KOPT-K1 (cell line): ENCODE results near the gene HMCN2.

Source experiments
- H3K27ac ChIP-seq: fragments of 200-600 bp; sonication (generic); 2 replicates; pipeline ENCODE4 v1.5.1; 2016; ENCODE audit warnings: antibody characterized with exemption, mild to moderate bottlenecking, low read depth, low read length; ENCODE audit not compliant: poor library complexity, severe bottlenecking
- H3K36me3 ChIP-seq: fragments of 200-600 bp; sonication (generic); 2 replicates; pipeline ENCODE4 v1.5.1; 2017; ENCODE audit warnings: antibody characterized with exemption, mild to moderate bottlenecking, low read length, moderate library complexity; ENCODE audit not compliant: insufficient read depth
- H3K9me3 ChIP-seq: fragments of 200-600 bp; sonication (generic); 2 replicates; pipeline ENCODE4 v1.5.1; 2017; ENCODE audit warnings: antibody characterized with exemption, low read length, mild to moderate bottlenecking; ENCODE audit not compliant: insufficient read depth, poor library complexity, severe bottlenecking

HMCN2 gene

GRCh38 chr9:130300739-130301138, 35.2 kb downstream of the HMCN2 start:
- Histone ChIP-seq H3K27ac (no peak overlapping the region), H3K36me3 (no peaks in the 10 kb centered on the region), H3K9me3 (no peaks in the 10 kb centered on the region)

- no peaks in the 10 kb centered on the region for H3K36me3 ChIP-seq
- no peaks in the 10 kb centered on the region for H3K9me3 ChIP-seq
- no peak overlapping the region for H3K27ac ChIP-seq
Measured at GRCh38 chr9:130301483-130302286, 36.1 kb downstream of the HMCN2 start.

DNA sequence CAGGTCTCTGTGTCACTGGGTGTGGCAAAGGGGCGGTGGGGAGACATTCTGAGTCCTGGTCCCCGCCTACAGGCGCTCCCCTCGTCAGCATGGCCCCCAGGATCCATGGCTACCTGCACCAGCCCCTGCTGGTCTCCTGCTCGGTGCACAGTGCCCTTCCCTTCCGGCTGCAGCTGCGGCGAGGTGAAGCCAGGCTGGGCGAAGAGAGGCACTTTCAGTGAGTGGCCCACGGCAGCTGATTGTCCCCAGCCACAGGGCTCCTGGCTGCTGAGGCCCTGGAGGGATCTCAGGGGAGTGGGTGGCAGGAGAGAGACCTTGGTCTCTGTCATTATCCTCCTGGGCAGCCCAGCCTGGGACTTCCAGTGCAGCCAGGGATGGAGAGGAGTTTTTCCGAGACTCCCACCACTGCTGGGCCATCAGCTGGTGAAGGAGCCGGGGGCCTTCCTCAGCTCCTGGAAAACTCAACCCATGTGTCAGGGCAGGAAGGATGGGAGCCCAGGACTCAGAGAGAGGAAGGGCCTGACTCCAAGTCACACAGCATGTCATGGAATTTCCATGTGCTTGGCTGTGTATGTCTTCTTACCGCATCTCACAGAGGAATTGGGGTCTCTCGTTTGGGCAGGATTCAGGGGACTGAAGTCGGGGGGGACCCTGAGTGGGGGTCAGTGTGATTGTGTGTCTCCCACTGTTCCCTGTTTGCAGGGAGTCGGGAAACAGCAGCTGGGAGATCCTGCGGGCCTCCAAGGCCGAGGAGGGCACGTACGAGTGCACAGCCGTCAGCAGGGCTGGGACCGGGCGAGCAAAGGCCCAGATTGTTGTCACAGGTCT, 37.4 kb downstream of the HMCN2 start:
- Histone ChIP-seq H3K27ac (no peak overlapping the region), H3K36me3 (no peaks in the 10 kb centered on the region), H3K9me3 (no peaks in the 10 kb centered on the region)

DNA sequence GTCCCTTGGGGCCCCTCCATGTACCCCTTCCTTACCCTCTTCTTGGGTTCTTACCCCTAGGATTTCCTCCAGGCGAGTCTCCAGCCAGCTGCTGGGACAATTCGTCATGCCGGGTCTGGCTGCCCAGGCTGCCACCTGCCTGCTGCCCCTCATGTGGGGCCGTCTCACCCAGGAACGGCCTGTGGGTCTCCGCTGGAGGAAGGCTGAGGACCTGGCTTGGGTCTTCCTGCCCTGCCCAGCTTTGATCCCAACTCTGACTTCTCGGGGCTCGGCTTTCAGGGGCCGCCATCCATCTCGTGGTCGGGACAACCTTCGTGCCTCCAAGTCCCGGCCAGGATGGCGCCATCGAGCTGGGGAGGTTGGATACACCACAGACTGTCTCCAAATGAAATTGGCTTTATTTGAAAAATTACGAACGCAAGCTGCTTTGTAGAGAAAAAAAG, 38.1 kb downstream of the HMCN2 start:
- Histone ChIP-seq H3K9me3 (no peaks in the 10 kb centered on the region), H3K36me3 (no peaks in the 10 kb centered on the region), H3K27ac (no peak overlapping the region)

DNA sequence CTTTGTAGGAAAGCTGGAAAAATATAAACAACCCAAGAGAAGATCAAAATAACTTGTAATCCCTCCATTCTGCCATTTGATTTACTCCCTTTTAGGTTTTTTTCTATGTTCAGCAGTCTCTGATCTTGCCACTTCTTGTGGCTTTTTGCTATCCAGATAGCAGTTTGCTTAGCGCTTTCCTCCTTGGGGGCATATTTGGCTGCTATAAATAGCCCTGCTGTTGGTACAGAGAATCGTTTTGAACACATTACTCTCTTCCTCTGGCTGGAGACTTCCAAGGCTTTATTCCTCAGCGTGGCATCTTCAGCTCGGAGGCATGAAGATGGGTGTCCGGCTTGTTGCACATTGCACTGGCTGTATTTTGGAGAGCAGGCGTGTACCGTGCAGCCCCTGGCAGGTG, 38.6 kb downstream of the HMCN2 start:
- no peaks in the 10 kb centered on the region for H3K36me3 ChIP-seq
- H3K9me3 ChIP-seq = no peaks in the 10 kb centered on the region
- H3K27ac ChIP-seq = no peak overlapping the region

DNA sequence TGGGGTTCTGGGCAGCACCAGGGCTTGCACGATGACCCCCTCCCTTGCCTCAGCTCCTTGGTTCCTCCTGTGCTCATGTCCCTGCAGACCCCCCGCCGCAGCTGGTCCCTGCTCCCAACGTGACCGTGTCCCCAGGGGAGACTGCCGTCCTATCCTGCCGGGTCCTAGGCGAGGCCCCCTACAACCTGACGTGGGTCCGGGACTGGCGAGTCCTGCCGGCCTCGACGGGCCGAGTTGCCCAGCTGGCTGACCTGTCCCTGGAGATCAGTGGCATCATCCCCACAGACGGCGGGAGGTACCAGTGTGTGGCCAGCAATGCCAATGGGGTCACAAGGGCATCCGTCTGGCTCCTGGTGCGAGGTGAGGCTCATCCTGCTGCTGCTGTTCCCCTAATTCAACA, 39.1 kb downstream of the HMCN2 start:
- Histone ChIP-seq H3K27ac (no peak overlapping the region), H3K36me3 (no peaks in the 10 kb centered on the region), H3K9me3 (no peaks in the 10 kb centered on the region)

DNA sequence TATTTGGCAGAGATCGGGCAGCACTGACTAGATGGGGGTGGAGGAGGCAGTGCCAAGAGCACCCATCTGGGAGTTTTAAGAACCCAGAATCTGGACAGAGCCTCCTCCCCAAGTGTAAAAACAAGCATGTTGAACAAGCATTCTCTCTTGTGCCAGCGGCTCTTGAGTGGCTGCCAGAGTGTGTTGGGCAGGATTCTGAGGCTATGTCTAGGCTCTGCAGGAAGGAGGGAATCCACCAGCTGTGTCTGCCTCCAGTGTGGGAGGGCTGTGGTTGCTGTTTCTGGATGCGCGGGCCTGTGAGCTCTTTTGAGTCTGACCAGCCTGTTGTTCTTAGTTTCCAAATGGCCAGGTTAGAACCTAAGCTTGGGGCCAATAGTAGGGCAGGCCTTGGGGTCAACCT, 39.8 kb downstream of the HMCN2 start:
- Histone ChIP-seq H3K27ac (no peak overlapping the region), H3K9me3 (no peaks in the 10 kb centered on the region), H3K36me3 (no peaks in the 10 kb centered on the region)

GRCh38 chr9:130306823-130307666, 41.5 kb downstream of the HMCN2 start:
- no peak overlapping the region for H3K27ac ChIP-seq
- H3K36me3 ChIP-seq = no peaks in the 10 kb centered on the region
- no peaks in the 10 kb centered on the region for H3K9me3 ChIP-seq

- no peak overlapping the region for H3K27ac ChIP-seq
- no peaks in the 10 kb centered on the region for H3K36me3 ChIP-seq
- H3K9me3 ChIP-seq = no peaks in the 10 kb centered on the region
Measured at GRCh38 chr9:130307667-130307943, 42.0 kb downstream of the HMCN2 start.

- no peaks in the 10 kb centered on the region for H3K36me3 ChIP-seq
- no peaks in the 10 kb centered on the region for H3K9me3 ChIP-seq
- no peak overlapping the region for H3K27ac ChIP-seq
Measured at GRCh38 chr9:130308081-130308571, 42.6 kb downstream of the HMCN2 start.

DNA sequence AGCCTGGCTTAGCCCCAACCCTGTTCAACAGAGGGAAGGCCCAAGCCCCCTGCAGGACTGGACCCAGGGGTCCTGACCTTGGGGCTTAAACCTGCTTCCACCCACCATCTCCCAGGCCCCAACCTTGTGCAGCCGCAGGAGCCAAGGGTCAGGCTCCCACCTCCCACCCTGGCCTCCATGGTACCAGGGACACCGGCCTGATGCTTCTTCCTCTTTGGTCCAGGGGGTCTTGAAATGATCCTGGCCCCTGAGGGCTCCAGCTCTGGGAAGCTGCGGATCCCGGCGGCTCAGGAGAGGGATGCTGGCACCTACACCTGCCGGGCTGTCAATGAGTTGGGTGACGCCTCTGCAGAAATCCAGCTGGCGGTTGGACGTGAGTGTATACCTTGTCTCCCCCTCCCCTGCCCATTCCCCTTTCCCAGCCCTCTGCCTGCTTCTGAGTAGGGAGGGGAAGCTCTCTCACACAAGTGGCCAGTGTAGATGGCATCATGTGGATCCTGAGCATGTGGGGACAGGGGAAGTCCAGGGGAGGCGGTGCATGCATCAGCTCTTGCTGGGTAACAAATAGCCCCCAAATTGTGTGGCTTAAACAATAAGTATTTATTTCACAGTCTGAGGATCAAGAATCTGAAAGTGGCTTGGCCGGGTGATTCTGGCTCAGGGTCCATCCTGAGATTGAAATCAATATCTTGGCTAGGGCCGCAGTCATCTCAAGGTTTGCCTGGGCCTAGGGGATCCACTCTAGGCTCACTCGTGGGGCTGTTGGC, 44.3 kb downstream of the HMCN2 start:
- H3K36me3 ChIP-seq = no peaks in the 10 kb centered on the region
- no peak overlapping the region for H3K27ac ChIP-seq
- no peaks in the 10 kb centered on the region for H3K9me3 ChIP-seq

DNA sequence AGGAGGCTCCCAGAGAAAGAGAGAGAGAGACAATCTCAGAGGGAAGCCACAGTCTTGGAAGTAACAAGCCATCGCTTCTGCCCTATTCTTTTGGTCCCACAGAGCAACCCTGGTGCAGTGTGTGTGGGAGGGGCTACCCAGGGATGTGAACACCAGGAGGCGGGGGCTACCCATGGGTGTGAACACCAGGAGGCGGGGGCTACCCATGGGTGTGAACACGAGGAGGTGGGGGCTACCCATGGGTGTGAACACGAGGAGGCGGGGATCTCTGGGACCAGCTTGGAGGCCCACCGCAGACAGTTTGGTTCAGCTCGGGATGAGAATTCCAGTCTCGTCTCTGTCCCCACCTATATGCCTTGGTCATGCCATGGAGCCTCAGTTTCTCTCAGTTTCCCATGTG, 44.9 kb downstream of the HMCN2 start:
- no peaks in the 10 kb centered on the region for H3K9me3 ChIP-seq
- H3K27ac ChIP-seq = no peak overlapping the region
- H3K36me3 ChIP-seq = no peaks in the 10 kb centered on the region

DNA sequence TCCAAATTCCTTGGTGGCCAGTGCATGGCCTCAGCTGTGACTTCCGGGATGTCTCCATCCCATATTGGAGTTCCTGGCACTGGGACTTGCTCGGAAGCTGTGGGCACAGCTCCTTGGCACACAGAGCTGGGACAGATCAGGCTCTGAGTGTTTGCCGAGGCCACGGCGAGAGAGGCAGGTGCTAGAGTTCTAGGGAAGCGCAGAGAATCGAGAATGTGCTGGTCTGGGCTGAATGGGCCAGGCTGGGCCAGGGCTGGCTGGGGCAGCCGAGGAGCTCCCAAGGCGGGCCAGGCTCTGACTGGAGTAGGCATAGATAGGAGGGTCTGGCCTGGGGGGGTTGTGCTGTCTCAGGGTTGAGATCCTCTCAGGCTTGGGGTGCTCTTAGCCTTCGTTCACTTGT, 45.4 kb downstream of the HMCN2 start:
- no peak overlapping the region for H3K27ac ChIP-seq
- H3K9me3 ChIP-seq = no peaks in the 10 kb centered on the region
- H3K36me3 ChIP-seq = no peaks in the 10 kb centered on the region

DNA sequence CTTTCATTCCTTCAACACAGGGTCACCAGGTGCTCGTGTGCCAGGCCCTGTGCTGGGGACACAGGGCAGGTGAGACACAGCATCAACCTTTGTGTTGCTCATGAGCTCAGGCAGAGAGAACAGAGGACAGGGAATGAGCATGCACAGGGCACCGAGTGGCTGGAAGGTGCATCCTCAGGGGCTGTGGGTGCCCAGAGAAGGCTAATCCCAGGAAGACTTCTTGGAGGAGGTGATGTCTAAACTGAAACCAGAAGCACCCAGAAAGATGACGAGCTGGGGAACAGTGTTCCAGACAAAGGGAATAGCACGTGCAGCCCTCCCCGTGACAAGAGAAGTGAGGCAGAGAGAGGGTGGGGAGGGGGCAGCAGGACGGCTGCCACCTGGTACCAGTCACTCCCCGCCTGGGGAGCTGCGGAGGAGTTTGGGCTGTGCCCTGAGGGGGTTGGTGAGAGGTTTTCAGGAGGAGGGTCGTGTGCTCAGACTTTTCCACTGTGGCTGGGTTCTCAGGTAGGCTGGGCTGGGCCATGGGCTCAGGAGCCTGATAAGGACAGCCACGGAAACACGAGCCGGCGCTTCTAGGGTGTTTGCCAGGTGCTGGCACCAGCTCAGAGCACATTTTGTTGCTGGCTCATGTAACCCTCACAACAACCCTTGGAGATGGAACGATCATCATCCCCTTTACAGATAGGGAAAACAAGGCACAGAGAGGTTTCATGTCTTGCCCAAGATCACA, 46.0 kb downstream of the HMCN2 start:
- Histone ChIP-seq H3K9me3 (no peaks in the 10 kb centered on the region), H3K27ac (no peak overlapping the region), H3K36me3 (no peaks in the 10 kb centered on the region)
